Activated naive CD4-positive, alpha-beta T cell treated with anti-CD3 and anti-CD28 coated beads, Interleukin-2, amount 50 U/mL, for 24 hours (primary cell): ENCODE results near the gene TAP1.

ENCODE experiments used
- H3K27ac Mint-ChIP-seq: one replicate; pipeline ENCODE4 v1.8.0; 2021; ENCODE audit warnings: mild to moderate bottlenecking, mixed read lengths
- H3K27me3 Mint-ChIP-seq: one replicate; pipeline ENCODE4 v1.8.0; 2021; ENCODE audit warnings: mixed read lengths
- H3K36me3 Mint-ChIP-seq: one replicate; pipeline ENCODE4 v1.8.0; 2021; ENCODE audit warnings: mixed read lengths
- H3K4me1 Mint-ChIP-seq: one replicate; pipeline ENCODE4 v1.8.0; 2021; ENCODE audit warnings: mixed read lengths
- H3K4me3 Mint-ChIP-seq: one replicate; pipeline ENCODE4 v1.8.0; 2021; ENCODE audit warnings: mild to moderate bottlenecking, mixed read lengths
- H3K9me3 Mint-ChIP-seq: one replicate; pipeline ENCODE4 v1.8.0; 2021; ENCODE audit warnings: mixed read lengths

Gene TAP1

GRCh38 chr6:32868257-32868788 lies 14.8 kb upstream of the TAP1 start:
- Mint-ChIP-seq H3K9me3 (no peaks in the 10 kb centered on the region), H3K4me3 (no peak overlapping the region), H3K27me3 (no peaks in the 10 kb centered on the region), H3K27ac (no peak overlapping the region), H3K4me1 (peaks cover 40% of the 10 kb centered on the region), H3K36me3 (no peaks in the 10 kb centered on the region)

GRCh38 chr6:32867554-32868256 lies 14.2 kb upstream of the TAP1 start:
- H3K4me3 Mint-ChIP-seq: peak overlapping the region; percentile 30
- H3K36me3 Mint-ChIP-seq: no peaks in the 10 kb centered on the region
- peak overlapping the region; percentile 90 for H3K27ac Mint-ChIP-seq
- no peaks in the 10 kb centered on the region for H3K27me3 Mint-ChIP-seq
- H3K4me1 Mint-ChIP-seq: peaks cover 40% of the 10 kb centered on the region
- H3K9me3 Mint-ChIP-seq: no peaks in the 10 kb centered on the region

DNA sequence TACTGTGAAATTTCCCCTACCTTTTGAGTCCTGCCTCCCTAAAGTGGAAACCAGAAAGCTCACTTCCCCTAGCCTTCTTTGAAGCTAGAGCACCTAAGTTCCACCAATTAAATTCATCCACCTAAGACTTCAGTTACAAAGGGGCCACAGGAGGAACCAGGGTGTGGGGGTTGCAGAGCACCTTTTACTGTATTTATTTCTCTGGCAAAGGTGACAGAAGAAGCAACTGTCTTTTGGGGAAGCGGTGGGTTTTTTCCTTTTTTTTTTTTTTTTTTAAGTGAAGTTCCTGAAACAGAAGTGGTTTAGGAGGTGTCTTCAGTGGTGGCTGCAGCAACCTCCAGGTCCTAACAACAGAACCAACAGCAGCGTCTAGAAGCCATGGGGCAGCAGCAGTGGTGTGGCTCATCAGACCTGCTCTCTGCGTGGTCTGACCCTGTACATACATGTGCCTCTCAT lies 13.5 kb upstream of the TAP1 start:
- Mint-ChIP-seq H3K9me3 (no peaks in the 10 kb centered on the region), H3K4me1 (peaks cover 40% of the 10 kb centered on the region), H3K36me3 (no peaks in the 10 kb centered on the region), H3K4me3 (peak overlapping the region; percentile 30), H3K27me3 (no peaks in the 10 kb centered on the region), H3K27ac (peak overlapping the region; percentile 90)

- H3K4me1 Mint-ChIP-seq: peaks cover 44% of the 10 kb centered on the region
- H3K27ac Mint-ChIP-seq: peak overlapping the region; percentile 90
- H3K9me3 Mint-ChIP-seq: no peaks in the 10 kb centered on the region
- no peak overlapping the region for H3K4me3 Mint-ChIP-seq
- H3K27me3 Mint-ChIP-seq: no peaks in the 10 kb centered on the region
- peaks cover under 1% of the 10 kb centered on the region for H3K36me3 Mint-ChIP-seq
Measured at GRCh38 chr6:32865724-32866443, 12.4 kb upstream of the TAP1 start.

DNA sequence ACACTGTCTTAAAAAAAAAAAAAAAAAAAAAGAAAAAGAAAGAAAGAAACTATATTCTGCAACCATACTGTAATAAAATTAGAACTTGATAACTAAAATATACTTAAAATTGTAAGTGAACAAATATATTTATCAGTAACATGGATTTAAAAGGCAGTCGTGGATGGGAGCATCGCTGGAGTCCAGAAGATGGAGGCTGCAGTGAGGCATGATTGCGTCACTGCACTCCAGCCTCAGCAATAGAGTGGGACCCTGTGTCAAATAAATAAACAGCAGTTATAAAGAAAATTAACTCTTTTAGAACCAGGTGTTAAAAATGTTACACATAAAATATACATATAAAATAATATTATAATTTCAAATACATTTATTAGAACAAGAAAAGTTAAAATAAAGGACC lies 9.2 kb upstream of the TAP1 start:
- no peak overlapping the region for H3K4me3 Mint-ChIP-seq
- H3K27me3 Mint-ChIP-seq: no peaks in the 10 kb centered on the region
- peaks cover 60% of the 10 kb centered on the region for H3K4me1 Mint-ChIP-seq
- peaks cover 18% of the 10 kb centered on the region for H3K36me3 Mint-ChIP-seq
- H3K9me3 Mint-ChIP-seq: no peaks in the 10 kb centered on the region
- H3K27ac Mint-ChIP-seq: peak overlapping the region; percentile 15

GRCh38 chr6:32860674-32861073 lies 7.2 kb upstream of the TAP1 start:
- Mint-ChIP-seq H3K4me1 (peaks cover 58% of the 10 kb centered on the region), H3K36me3 (peaks cover 28% of the 10 kb centered on the region), H3K27me3 (no peaks in the 10 kb centered on the region), H3K9me3 (no peaks in the 10 kb centered on the region), H3K4me3 (no peak overlapping the region), H3K27ac (peak overlapping the region; percentile 92)

GRCh38 chr6:32858194-32858593 lies 4.7 kb upstream of the TAP1 start:
- Mint-ChIP-seq H3K4me1 (peaks cover 56% of the 10 kb centered on the region), H3K9me3 (no peaks in the 10 kb centered on the region), H3K4me3 (no peak overlapping the region), H3K27ac (peak overlapping the region; percentile 88), H3K27me3 (no peaks in the 10 kb centered on the region), H3K36me3 (peaks cover 31% of the 10 kb centered on the region)

- H3K27ac Mint-ChIP-seq: peak overlapping the region; percentile 68
- peaks cover 35% of the 10 kb centered on the region for H3K36me3 Mint-ChIP-seq
- peak overlapping the region; percentile 15 for H3K4me3 Mint-ChIP-seq
Measured at GRCh38 chr6:32857156-32857891, 3.8 kb upstream of the TAP1 start.

GRCh38 chr6:32855467-32856174 lies 2.1 kb upstream of the TAP1 start:
- Mint-ChIP-seq H3K36me3 (peaks cover 49% of the 10 kb centered on the region), H3K27me3 (no peaks in the 10 kb centered on the region), H3K4me3 (peak overlapping the region; percentile 100), H3K9me3 (no peaks in the 10 kb centered on the region), H3K27ac (peak overlapping the region; percentile 98), H3K4me1 (peaks cover 66% of the 10 kb centered on the region)

More at GRCh38 chr6:32857156-32857891, 3.8 kb upstream of the TAP1 start:
- Mint-ChIP-seq H3K4me1 (peaks cover 56% of the 10 kb centered on the region), H3K9me3 (no peaks in the 10 kb centered on the region), H3K27me3 (no peaks in the 10 kb centered on the region)

DNA sequence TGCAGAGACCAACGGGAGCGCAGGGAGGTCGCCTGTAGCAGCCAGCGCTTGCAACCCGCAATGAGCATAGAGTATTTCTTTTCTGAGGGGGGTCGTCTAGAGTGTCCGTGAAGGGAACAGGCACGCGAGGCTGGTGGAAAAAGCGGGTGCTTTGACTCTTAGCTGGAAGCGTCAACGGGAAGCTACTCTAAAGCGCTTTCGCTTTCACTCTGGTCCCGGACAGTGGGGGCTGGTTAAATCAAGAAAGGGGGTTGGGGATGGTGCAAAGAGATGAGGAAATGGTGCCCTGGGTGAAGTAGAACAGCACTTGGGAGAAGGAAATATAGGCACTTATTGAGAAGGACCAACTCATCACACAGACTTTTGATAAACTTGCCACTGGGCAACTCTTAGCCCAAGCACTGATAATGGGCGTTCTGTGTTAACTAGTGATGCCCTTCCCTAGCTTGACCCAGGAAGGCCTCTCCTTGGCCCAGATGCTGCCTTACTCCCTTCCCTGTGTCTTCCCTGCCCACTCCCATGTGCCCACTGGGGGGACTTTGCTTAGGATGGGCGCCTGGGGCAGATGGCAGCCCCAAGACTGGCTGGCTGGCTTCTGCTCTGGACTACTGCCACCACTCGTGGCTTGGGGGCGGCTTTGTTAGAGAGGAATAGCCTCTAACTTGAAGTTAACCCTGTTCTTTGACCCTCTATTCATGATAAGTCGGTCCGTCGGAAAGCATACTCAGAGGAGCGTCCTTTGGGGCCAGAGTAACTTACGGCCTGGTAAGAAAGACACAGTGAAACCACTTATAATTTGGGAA lies 1.1 kb upstream of the TAP1 start:
- Mint-ChIP-seq H3K27me3 (no peaks in the 10 kb centered on the region), H3K9me3 (no peaks in the 10 kb centered on the region), H3K4me3 (peak overlapping the region; percentile 100), H3K4me1 (peaks cover 69% of the 10 kb centered on the region), H3K36me3 (peaks cover 54% of the 10 kb centered on the region), H3K27ac (peak overlapping the region; percentile 98)

DNA sequence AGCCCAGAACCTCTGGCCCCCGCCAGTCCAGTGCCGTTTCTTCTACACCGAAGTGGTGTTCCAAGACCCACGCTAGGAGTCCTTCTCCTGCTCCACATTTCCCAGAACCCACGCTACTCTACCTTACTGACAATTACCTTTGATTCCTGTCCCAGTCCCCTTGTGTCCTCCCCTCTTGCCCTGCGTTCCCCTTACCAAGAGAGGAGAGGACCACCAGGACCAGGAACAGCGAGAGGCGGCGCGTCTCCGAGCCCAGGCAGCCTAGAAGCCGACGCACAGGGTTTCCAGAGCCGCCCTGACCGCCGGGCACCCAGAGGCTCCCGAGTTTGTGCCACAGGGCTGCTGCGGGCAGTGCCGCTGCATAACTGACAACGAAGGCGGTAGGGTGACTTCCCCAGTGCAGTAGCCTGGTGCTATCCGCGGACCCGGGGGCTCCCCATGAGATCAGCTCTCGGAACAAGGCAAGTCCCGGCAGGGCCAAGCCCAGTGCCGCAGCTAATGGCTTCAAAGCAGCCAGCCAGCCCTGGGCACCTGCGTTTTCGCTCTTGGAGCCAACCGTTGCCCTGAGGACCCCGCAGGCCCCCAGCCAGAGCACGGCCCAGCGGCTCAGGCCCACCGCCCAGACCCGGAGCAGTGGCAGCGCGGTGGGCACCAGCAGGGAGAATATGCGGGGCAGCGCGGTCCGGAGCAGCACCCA lies 512 bp downstream of the TAP1 start:
- Mint-ChIP-seq H3K9me3 (no peaks in the 10 kb centered on the region), H3K27me3 (no peaks in the 10 kb centered on the region), H3K27ac (peak overlapping the region; percentile 99), H3K4me3 (peak overlapping the region; percentile 100), H3K36me3 (peaks cover 56% of the 10 kb centered on the region), H3K4me1 (peaks cover 67% of the 10 kb centered on the region)

DNA sequence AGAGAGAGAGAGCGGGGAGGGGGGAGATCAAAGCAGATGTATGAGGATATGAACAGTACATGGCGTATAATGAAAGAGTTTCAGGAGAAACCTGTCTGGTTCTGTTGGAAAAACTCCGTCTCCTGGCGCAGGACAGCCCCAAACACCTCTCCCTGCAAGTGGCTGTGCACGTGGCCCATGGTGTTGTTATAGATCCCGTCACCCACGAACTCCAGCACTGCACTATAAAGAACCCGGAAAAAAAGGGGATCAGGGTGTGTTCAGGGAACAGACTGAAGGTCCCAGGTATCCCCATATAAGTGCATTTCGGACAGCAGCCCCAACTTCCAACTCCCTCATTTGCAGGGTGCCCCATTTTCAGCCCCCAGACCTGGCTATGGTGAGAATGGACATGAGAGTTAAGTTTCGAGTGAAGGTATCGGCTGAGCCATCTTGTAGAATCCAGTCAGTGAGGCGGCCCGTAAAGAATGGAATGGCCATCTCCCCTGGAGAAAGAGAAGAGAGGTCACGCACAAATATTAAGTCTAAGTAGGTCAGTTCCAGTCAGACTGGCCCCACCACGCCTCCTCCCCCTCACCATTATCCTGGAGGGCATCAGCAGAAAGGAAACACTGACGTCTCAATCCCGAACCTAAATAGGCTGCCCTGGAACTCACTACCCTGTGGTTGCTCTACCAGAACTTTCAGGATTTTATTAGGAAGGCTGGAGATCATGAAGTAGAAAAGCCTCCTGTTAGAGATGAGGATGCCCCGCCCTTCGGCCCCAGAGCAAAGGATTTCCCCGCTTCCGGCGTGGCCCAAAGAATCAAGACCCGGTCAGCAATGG lies 1.3 kb downstream of the TAP1 start:
- H3K27me3 Mint-ChIP-seq: no peaks in the 10 kb centered on the region
- H3K4me1 Mint-ChIP-seq: peaks cover 67% of the 10 kb centered on the region
- peak overlapping the region; percentile 99 for H3K27ac Mint-ChIP-seq
- H3K36me3 Mint-ChIP-seq: peaks cover 58% of the 10 kb centered on the region
- no peaks in the 10 kb centered on the region for H3K9me3 Mint-ChIP-seq
- H3K4me3 Mint-ChIP-seq: peak overlapping the region; percentile 100

DNA sequence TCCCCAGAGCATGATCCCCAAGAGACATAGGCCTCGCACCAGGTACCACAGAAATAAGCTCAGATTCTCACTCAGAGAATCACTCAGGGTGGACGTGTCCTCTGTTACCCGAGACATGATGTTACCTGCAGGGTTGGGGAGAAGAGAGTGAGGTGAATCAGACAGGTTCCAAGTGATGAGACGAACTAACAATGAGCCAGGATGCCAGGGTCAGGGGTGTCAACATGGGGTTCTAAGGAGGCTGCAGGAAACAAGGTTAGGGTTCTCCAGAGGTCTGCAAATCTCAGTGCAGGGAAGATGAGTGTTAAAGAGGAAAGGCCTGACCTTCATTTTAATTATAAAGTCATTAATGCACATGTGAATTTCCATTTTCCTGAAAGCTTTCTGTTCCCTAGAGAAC lies 2.5 kb downstream of the TAP1 start:
- peak overlapping the region; percentile 100 for H3K4me3 Mint-ChIP-seq
- H3K27ac Mint-ChIP-seq: peak overlapping the region; percentile 99
- no peaks in the 10 kb centered on the region for H3K27me3 Mint-ChIP-seq
- H3K9me3 Mint-ChIP-seq: no peaks in the 10 kb centered on the region
- peaks cover 62% of the 10 kb centered on the region for H3K36me3 Mint-ChIP-seq
- peaks cover 69% of the 10 kb centered on the region for H3K4me1 Mint-ChIP-seq
